B cell (primary cell): ENCODE measurements around the gene PFKFB3. TPM values are rescaled to one million over a fixed set of nuclear protein-coding genes. Genes with fewer than 3 reads are reported as not detected.
A peak's percentile ranks its signal among the peaks of the same experiment; 100 is the strongest.

Experiments
- ATAC-seq: fragments of 200-7000 bp; cut with Tn5 transposase; one replicate; pipeline ENCODE4 v1.10.0; 2021; ENCODE audit warnings: low read depth, mild to moderate bottlenecking, moderate number of reproducible peaks, moderate library complexity
- CTCF ChIA-PET: fragments of 350-600 bp; sonication (Branson Sonifier 250); formaldehyde crosslinking; loops from one replicate; lab custom pipeline; 2021; ENCODE audit warnings: antibody characterized with exemption, inconsistent platforms; lab: Charles Lee
- POLR2A ChIA-PET: fragments of 350-600 bp; sonication (Branson Sonifier 250); formaldehyde crosslinking; loops from one replicate; lab custom pipeline; 2021; ENCODE audit warnings: antibody characterized with exemption; lab: Charles Lee
- DNase-seq: peaks from one replicate; pipeline ENCODE4 v3.0.0; 2013
- H2AFZ ChIP-seq: 2 replicates; pipeline ENCODE4 v1.6.1; 2012; ENCODE audit warnings: mild to moderate bottlenecking, low read depth, low read length; ENCODE audit not compliant: insufficient read depth, poor library complexity, severe bottlenecking
- H3K27ac ChIP-seq, 2 donors: 1 replicate in 1 of 2; 2 replicates in 1 of 2; pipeline ENCODE4 v1.5.1; 2012 to 2013; ENCODE audit warnings: low read length in 2 of 2, mild to moderate bottlenecking in 2 of 2, moderate library complexity in 1 of 2
- H3K27me3 ChIP-seq, 4 experiments: fragments of 200-600 bp in 1 of 4; sonication (generic) in 1 of 4; replicated peaks in 1 of 4; 1 replicate in 2 of 4; 2 replicates in 2 of 4; pipeline versions ENCODE4 v1.6.1 to v1.7.0; 2013 to 2016; ENCODE audit warnings: low read length in 3 of 4, mild to moderate bottlenecking in 2 of 4, mixed read lengths in 1 of 4, moderate library complexity in 1 of 4; ENCODE audit not compliant: insufficient read depth in 4 of 4, control insufficient read depth in 3 of 4; ENCODE audit errors: control extremely low read depth in 1 of 4
- H3K36me3 ChIP-seq, 2 experiments: replicated peaks in 1 of 2; 1 replicate in 1 of 2; 2 replicates in 1 of 2; pipeline versions ENCODE4 v1.6.1 to v1.7.1; 2013; ENCODE audit warnings: low read length in 1 of 2; ENCODE audit not compliant: insufficient read depth in 2 of 2, control insufficient read depth in 1 of 2; ENCODE audit errors: control extremely low read depth in 1 of 2, extremely low read depth in 1 of 2
- H3K4me1 ChIP-seq, 2 donors: fragments of 200-600 bp in 1 of 2; sonication (generic) in 1 of 2; 1 replicate in 1 of 2; 2 replicates in 1 of 2; pipeline versions ENCODE4 v1.5.1 to v1.6.1; 2013 to 2017; ENCODE audit warnings: low read length in 2 of 2; ENCODE audit not compliant: control insufficient read depth in 2 of 2, insufficient read depth in 2 of 2
- H3K4me2 ChIP-seq: replicated peaks from 2 replicates; pipeline ENCODE3; 2012; ENCODE audit warnings: mild to moderate bottlenecking, low read depth, low read length; ENCODE audit not compliant: poor library complexity, severe bottlenecking
- H3K4me3 ChIP-seq, 5 experiments: fragments of 200-600 bp in 1 of 5; sonication (generic) in 1 of 5; 1 replicate in 3 of 5; 2 replicates in 2 of 5; pipeline versions ENCODE4 v1.5.1 to v1.7.0; 2011 to 2016; ENCODE audit warnings: low read length in 4 of 5, mild to moderate bottlenecking in 4 of 5, low read depth in 2 of 5, control low read depth in 1 of 5, moderate library complexity in 1 of 5; ENCODE audit not compliant: insufficient read depth in 1 of 5; ENCODE audit errors: control extremely low read depth in 1 of 5, extremely low read depth in 1 of 5
- H3K79me2 ChIP-seq: fragments of 200-600 bp; sonication (generic); one replicate; pipeline ENCODE4 v1.6.0; 2016; ENCODE audit warnings: low read length; ENCODE audit not compliant: control insufficient read depth, insufficient read depth
- H3K9ac ChIP-seq: fragments of 200-600 bp; sonication (generic); 2 replicates; pipeline ENCODE4 v1.6.1; 2017; ENCODE audit warnings: mild to moderate bottlenecking, low read length, moderate library complexity
- H3K9me3 ChIP-seq, 3 donors: one replicate each; pipeline versions ENCODE4 v1.6.1 to v1.7.1; 2013; ENCODE audit warnings: low read length in 2 of 3; ENCODE audit not compliant: control insufficient read depth in 2 of 3, insufficient read depth in 1 of 3; ENCODE audit errors: control extremely low read depth in 1 of 3
- H4K20me1 ChIP-seq: 2 replicates; pipeline ENCODE4 v1.6.0; 2012; ENCODE audit warnings: mild to moderate bottlenecking, low read length; ENCODE audit not compliant: insufficient read depth, control insufficient read depth, poor library complexity, severe bottlenecking
- H3K27ac Mint-ChIP-seq: one replicate; pipeline ENCODE4 v1.8.0; 2021; ENCODE audit warnings: mixed read lengths
- H3K27me3 Mint-ChIP-seq: one replicate; pipeline ENCODE4 v1.8.0; 2021; ENCODE audit warnings: mixed read lengths
- H3K4me1 Mint-ChIP-seq: one replicate; pipeline ENCODE4 v1.8.0; 2021; ENCODE audit warnings: mixed read lengths
- H3K4me3 Mint-ChIP-seq: one replicate; pipeline ENCODE4 v1.8.0; 2021; ENCODE audit warnings: mixed read lengths
- H3K9me3 Mint-ChIP-seq: one replicate; pipeline ENCODE4 v1.8.0; 2022; ENCODE audit warnings: mixed read lengths; ENCODE audit not compliant: insufficient read depth
- CTCF ChIP-seq: fragments of 200-600 bp; IDR thresholded peaks from one replicate; pipeline ENCODE4 v1.8.0; 2022; ENCODE audit warnings: antibody characterized with exemption, mild to moderate bottlenecking
- EZH2 ChIP-seq: IDR thresholded peaks from 2 replicates; pipeline ENCODE4 v1.6.1; 2012; ENCODE audit warnings: borderline replicate concordance, low read depth, mild to moderate bottlenecking, moderate library complexity, low read length; ENCODE audit not compliant: insufficient read depth, poor library complexity, severe bottlenecking
- WGBS: methylation state at CpG from one replicate; pipeline ENCODE4 v1.1.5; 2013; ENCODE audit warnings: missing lambda C conversion rate; ENCODE audit not compliant: insufficient coverage; 5-methylcytosine and 5-hydroxymethylcytosine counted together
- intact Hi-C: fragments of 100-400 bp; cut with micrococcal nuclease; formaldehyde crosslinking; loops from one replicate; pipeline ENCODE4 v1.10.0; 2022
- polyA plus RNA-seq: library from polyadenylated mRNA; depleted of rRNA; stranded (reverse); fragments of >200 nt; gene quantifications from 2 replicates; pipeline ENCODE4 v1.2.3, GENCODE V29; 2012
- total RNA-seq, 2 donors: library from RNA; stranded (reverse); fragments of 120-200 nt in 1 of 2; gene quantifications; 1 replicate in 1 of 2; 2 replicates in 1 of 2; pipeline versions ENCODE4 v1.2.3 to v1.2.4, GENCODE V29; 2013 to 2022

Gene PFKFB3
- total and polyA plus RNA-seq, 2 donors (not counting 1 experiment from before 2014, with no cell fraction given): 13.2 to 239 TPM

GRCh38 chr10:6300784-6301460 lies 98.2 kb downstream of the PFKFB3 start:
- ATAC-seq (no peak), DNase-seq (no peak)
- Histone ChIP-seq H3K79me2 (no peaks in the 10 kb centered on the region), H3K9me3 (peaks cover 0 to 2% (median 0%) of the 10 kb centered on the region in 3 donors), H3K4me2 (peak overlapping the region; percentile 78), H3K4me3 (peak overlapping the region in 4 of 5 experiments; percentile 0 to 49 (median 22)), H3K4me1 (peaks cover 40 to 74% of the 10 kb centered on the region in 2 donors), H4K20me1 (no peaks in the 10 kb centered on the region), H3K9ac (peak overlapping the region; percentile 36), H2AFZ (peak overlapping the region; percentile 46), H3K27ac (peak overlapping the region; percentile 70 to 75), H3K36me3 (no peaks in the 10 kb centered on the region), H3K27me3 (no peaks in the 10 kb centered on the region)
- peak overlapping the region; percentile 87 for H3K27ac Mint-ChIP-seq
- ChIA-PET POLR2A (interaction anchor here (0.6 to 1.9 kb wide), 8 partner anchors 20 to 101 kb away, joined by 3 to 15 read pairs (median 4); partner anchors contain the start of gene PFKFB3), CTCF (interaction anchor here (0.6 to 3.5 kb wide), 15 partner anchors 10 to 214 kb away, joined by 3 to 36 read pairs (median 6); partner anchors contain the start of gene PFKFB3)
- WGBS: 74% methylated on average over 4 of the region's 5 CpGs
- intact Hi-C loops: loop anchor here (1.0 kb wide), 6 partner anchors 19 to 100 kb away; no protein-coding TSS in a partner anchor
- H3K4me1 Mint-ChIP-seq: peaks cover 68% of the 10 kb centered on the region
- H3K9me3 Mint-ChIP-seq: no peaks in the 10 kb centered on the region
- H3K27me3 Mint-ChIP-seq: no peaks in the 10 kb centered on the region
- TF ChIP-seq CTCF: no peak
- no peak for TF ChIP-seq EZH2
- peak overlapping the region; percentile 75 for H3K4me3 Mint-ChIP-seq

GRCh38 chr10:6301488-6302075 lies 98.8 kb downstream of the PFKFB3 start:
- H3K27me3 Mint-ChIP-seq: no peaks in the 10 kb centered on the region
- peak overlapping the region; percentile 6 for H3K27ac Mint-ChIP-seq
- no peaks in the 10 kb centered on the region for H3K27me3 ChIP-seq
- ChIA-PET POLR2A (interaction anchor here (0.8 to 1.9 kb wide), 4 partner anchors 19 to 99 kb away, joined by 3 to 6 read pairs (median 4); partner anchors contain the start of gene PFKFB3), CTCF (interaction anchor here (0.7 to 3.5 kb wide), 9 partner anchors 18 to 1181 kb away, joined by 3 to 36 read pairs (median 7); partner anchors contain the start of gene PFKFB3)
- TF ChIP-seq EZH2 (no peak), CTCF (no peak)
- no peak overlapping the region for H3K4me3 ChIP-seq
- intact Hi-C loops: no loop called here
- H3K4me2 ChIP-seq: no peak overlapping the region
- H3K79me2 ChIP-seq: no peaks in the 10 kb centered on the region
- no peak overlapping the region for H3K27ac ChIP-seq
- H3K36me3 ChIP-seq: no peaks in the 10 kb centered on the region
- H3K9me3 ChIP-seq: peaks cover 0 to 8% (median 2%) of the 10 kb centered on the region in 3 donors
- no peak overlapping the region for H3K9ac ChIP-seq
- DNase-seq: no peak
- peak overlapping the region; percentile 32 for H3K4me3 Mint-ChIP-seq
- H3K4me1 ChIP-seq: peaks cover 43 to 76% of the 10 kb centered on the region in 2 donors
- no peaks in the 10 kb centered on the region for H3K9me3 Mint-ChIP-seq
- ATAC-seq: no peak
- no peak overlapping the region for H2AFZ ChIP-seq
- H4K20me1 ChIP-seq: no peaks in the 10 kb centered on the region
- 100% methylated on average over 1 of the region's 7 CpGs for WGBS
- H3K4me1 Mint-ChIP-seq: peaks cover 67% of the 10 kb centered on the region
